Midbrain (tissue), 1 donor: ENCODE results near the gene PRG2.

Source experiments
- DNase-seq: peaks from one replicate; lab custom pipeline; 2025; lab: John Stamatoyannopoulos, UW

Gene PRG2

GRCh38 chr11:57390535-57390934, at the start of gene PRG2:
Gene PRG2 (minus strand): TSS chr11:57390650. CDS start chr11:57389944, 706 bp downstream.
- DNase-seq: no peak

GRCh38 chr11:57439786-57440185, 49.3 kb upstream of the PRG2 start:
- no peak for DNase-seq

- no peak for DNase-seq
These were observed 48.2 kb upstream of the PRG2 start for GRCh38 chr11:57438345-57439285.

GRCh38 chr11:57436031-57436430, 45.6 kb upstream of the PRG2 start:
- DNase-seq: no peak

- DNase-seq: no peak
These were observed 44.4 kb upstream of the PRG2 start for GRCh38 chr11:57434640-57435546.

- no peak for DNase-seq
These were observed 42.3 kb upstream of the PRG2 start for GRCh38 chr11:57432714-57433163.

- no peak for DNase-seq
These were observed 41.7 kb upstream of the PRG2 start for GRCh38 chr11:57432149-57432561.

GRCh38 chr11:57430952-57431351, 40.5 kb upstream of the PRG2 start:
- no peak for DNase-seq

GRCh38 chr11:57429946-57430345, 39.5 kb upstream of the PRG2 start:
- no peak for DNase-seq

GRCh38 chr11:57428643-57429042, 38.2 kb upstream of the PRG2 start:
- no peak for DNase-seq

- peak; percentile 38 for DNase-seq
These were observed 37.3 kb upstream of the PRG2 start for GRCh38 chr11:57427727-57428082.

GRCh38 chr11:57426929-57427726, 36.7 kb upstream of the PRG2 start, which contains the start of gene SLC43A3:
Gene SLC43A3 (minus strand): TSS chr11:57427121. CDS start chr11:57426172, 949 bp downstream.
- peak; percentile 40 for DNase-seq

- DNase-seq: no peak
These were observed 36.0 kb upstream of the PRG2 start for GRCh38 chr11:57426439-57426928.

- no peak for DNase-seq
These were observed 35.4 kb upstream of the PRG2 start for GRCh38 chr11:57425565-57426438.

- no peak for DNase-seq
These were observed 34.5 kb upstream of the PRG2 start for GRCh38 chr11:57424792-57425564.

GRCh38 chr11:57424137-57424791, 33.8 kb upstream of the PRG2 start:
- DNase-seq: no peak

- no peak for DNase-seq
These were observed 32.2 kb upstream of the PRG2 start for GRCh38 chr11:57422669-57423068.

GRCh38 chr11:57421805-57422204, 31.4 kb upstream of the PRG2 start:
- no peak for DNase-seq

- DNase-seq: no peak
These were observed 30.6 kb upstream of the PRG2 start for GRCh38 chr11:57421066-57421465.
